ENCODE measurements around the gene FAM107B.
"Not testable (repeated sequence)": the region's sequence is repeated elsewhere in the genome, so short reads cannot be mapped to it uniquely, and the experiment has no call there.

The FAM107B gene

GRCh38 chr10:14774797-14775196 is at the start of gene FAM107B:
Gene FAM107B (minus strand): TSS chr10:14774897. CDS start chr10:14774663, 234 bp downstream.
- DNase-seq: no peak

GRCh38 chr10:14823966-14824365 is 49.3 kb upstream of the FAM107B start:
- no peak for DNase-seq

GRCh38 chr10:14822879-14823755 is 48.4 kb upstream of the FAM107B start:
- peak; percentile 40 for DNase-seq

GRCh38 chr10:14821635-14822375 is 47.1 kb upstream of the FAM107B start:
- no peak for DNase-seq

GRCh38 chr10:14820775-14821154 is 46.1 kb upstream of the FAM107B start:
- no peak for DNase-seq

GRCh38 chr10:14820010-14820774 is 45.5 kb upstream of the FAM107B start:
- peak; percentile 68 for DNase-seq

- DNase-seq: not testable (repeated sequence)
Observed at GRCh38 chr10:14816717-14817116, 42.0 kb upstream of the FAM107B start.

GRCh38 chr10:14815681-14816080 is 41.0 kb upstream of the FAM107B start:
- DNase-seq: no peak

- peak; percentile 15 for DNase-seq
Observed at GRCh38 chr10:14812271-14812670, 37.6 kb upstream of the FAM107B start.

GRCh38 chr10:14810969-14811953 is 36.6 kb upstream of the FAM107B start:
- no peak for DNase-seq

GRCh38 chr10:14806318-14806717 is 31.6 kb upstream of the FAM107B start:
- DNase-seq: no peak

- no peak for DNase-seq
Observed at GRCh38 chr10:14803827-14804226, 29.1 kb upstream of the FAM107B start.

- DNase-seq: no peak
Observed at GRCh38 chr10:14801723-14802122, 27.0 kb upstream of the FAM107B start.

- no peak for DNase-seq
Observed at GRCh38 chr10:14800397-14800796, 25.7 kb upstream of the FAM107B start.

GRCh38 chr10:14798636-14799035 is 23.9 kb upstream of the FAM107B start:
- no peak for DNase-seq

- no peak for DNase-seq
Observed at GRCh38 chr10:14787938-14788337, 13.2 kb upstream of the FAM107B start.

- DNase-seq: no peak
Observed at GRCh38 chr10:14784459-14785055, 9.9 kb upstream of the FAM107B start.

GRCh38 chr10:14782691-14783363 is 8.1 kb upstream of the FAM107B start:
- no peak for DNase-seq

GRCh38 chr10:14781763-14782162 is 7.1 kb upstream of the FAM107B start:
- no peak for DNase-seq

- DNase-seq: no peak
Observed at GRCh38 chr10:14779001-14779651, 4.4 kb upstream of the FAM107B start.

Data from fibroblast of skin of right quadriceps (primary cell).